Islet precursor cell (in vitro differentiated cells): ENCODE measurements around the gene RBFOX2.

Experiments
- DNase-seq: peaks from one replicate; pipeline ENCODE4 v3.0.0-alpha.2; 2018

RBFOX2 gene

DNA sequence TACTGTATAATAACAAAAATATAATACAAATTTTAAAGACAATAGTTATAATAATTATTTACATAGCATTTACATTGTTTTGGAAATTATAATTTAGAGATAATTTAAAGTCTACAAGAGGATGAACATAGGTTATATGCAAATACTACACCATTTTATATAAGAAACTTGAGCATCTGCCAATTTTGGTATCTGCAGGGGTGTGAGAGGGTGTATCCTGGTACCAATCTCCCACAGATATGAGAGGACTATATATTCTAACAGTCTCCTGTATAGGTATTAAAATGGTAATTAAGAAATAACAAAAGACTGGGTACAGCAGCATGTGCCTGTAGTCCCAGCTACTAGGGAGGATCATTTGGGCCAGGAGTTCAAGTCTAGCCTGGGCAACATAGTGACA, 176.5 kb downstream of the RBFOX2 start:
- no peak for DNase-seq

- DNase-seq = no peak
Observed at GRCh38 chr22:35850831-35851230, 177.8 kb downstream of the RBFOX2 start.

- DNase-seq = no peak
Observed at GRCh38 chr22:35846804-35847203, 181.8 kb downstream of the RBFOX2 start.

- no peak for DNase-seq
Observed at GRCh38 chr22:35844886-35845285, 183.7 kb downstream of the RBFOX2 start.

DNA sequence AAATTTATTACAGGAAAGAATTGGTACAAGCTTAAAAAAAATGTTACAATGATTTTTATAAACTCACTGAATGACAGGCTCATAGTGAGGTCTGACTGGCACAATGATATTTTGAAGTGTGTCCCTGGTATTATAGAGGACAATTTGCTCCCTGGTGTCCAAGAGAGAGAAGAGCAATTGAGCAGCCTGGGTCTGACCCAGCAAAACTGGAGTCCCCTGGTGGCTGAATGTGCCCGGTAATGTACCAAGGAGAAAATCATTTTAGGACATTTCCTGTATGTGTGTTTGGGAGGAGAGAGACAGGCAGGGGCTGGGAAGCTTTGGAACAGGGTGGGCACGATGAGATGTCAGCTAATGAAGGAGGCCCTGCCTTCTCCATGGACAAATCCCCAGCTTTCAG, 185.7 kb downstream of the RBFOX2 start:
- peak; percentile 66 for DNase-seq

- DNase-seq = no peak
Observed at GRCh38 chr22:35842519-35842913, 186.1 kb downstream of the RBFOX2 start.

DNA sequence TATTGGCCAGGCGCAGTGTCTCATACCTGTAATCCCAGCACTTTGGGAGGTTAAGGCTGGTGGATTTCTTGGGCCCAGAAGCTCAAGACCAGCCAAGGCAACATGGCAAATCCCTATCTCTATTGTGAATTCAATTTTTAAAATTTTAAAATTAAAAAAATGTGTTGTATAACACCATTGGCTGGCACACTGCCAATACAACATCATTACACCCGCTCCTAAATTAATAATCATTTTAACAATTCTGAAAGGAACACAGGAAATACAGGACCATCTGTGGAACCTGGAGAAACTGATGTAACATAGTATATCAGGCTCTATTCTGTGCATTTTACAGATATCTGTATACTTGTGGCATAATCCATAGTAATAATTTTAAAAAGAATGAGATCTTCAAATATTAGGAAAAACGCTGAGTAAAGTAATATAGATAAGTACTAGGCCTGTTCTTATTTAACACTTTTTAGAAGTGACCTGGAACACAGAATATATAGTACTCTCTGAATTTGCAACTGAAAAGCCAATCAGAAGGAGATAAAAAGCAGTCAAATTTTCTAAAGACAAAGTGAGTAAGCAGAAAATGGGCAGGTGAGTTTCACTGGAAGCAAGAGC, 186.6 kb downstream of the RBFOX2 start:
- no peak for DNase-seq

GRCh38 chr22:35840302-35840739, 188.3 kb downstream of the RBFOX2 start:
- peak; percentile 98 for DNase-seq

DNA sequence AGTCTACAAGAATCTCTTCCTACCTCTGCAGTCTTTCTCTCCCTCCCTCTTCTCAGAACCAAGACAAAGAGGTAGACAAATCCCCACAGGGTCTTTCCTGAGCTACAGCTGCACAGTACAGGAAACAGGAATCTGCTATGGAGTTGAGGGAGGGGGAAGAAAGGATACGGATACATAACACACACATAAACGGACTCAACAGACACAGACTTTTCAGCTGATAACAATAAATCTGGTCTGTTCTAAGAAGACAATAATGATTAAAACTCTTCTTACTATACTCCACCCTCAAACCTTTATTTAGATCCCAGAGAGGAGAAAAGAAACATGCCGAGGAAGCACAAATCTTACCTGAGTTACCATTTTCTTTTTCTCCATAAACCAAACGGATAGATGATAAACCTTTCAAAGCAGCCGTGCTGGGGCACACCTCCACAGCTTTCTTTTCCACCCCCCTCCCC, 188.8 kb downstream of the RBFOX2 start:
- DNase-seq = no peak

DNA sequence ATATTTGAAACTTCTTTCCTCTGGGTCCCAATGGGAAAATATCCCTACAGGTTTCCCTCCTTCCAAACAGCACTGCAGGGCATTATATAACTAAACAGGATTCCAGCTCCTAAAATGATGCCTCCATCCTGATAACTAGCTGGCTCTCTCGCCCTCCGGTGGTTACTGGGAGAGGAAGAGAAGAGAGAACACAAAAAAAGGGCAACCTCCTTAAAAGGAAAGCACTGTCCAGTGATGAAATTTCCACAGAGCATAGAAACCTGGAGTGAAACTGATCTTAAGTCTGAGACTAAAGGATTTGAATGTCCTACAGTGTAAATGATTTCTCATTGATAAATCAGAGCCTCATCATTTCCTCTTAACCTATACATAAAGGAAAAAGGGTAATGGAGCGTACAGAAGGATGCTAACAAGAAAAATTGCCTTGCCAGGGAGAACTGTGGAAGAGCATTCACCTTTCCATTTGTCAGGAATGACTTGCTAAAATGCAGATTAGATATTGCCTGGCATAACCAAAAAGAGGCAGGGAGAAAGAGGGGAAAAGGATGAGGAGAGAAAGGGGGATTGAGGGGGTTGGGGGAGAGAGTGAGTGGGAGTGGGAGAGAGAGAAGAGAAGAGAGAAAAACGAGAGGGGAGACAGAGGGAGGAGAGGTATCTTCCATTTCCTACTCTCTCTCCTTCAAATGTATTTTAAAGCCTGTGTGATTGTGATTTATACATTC, 189.6 kb downstream of the RBFOX2 start:
- DNase-seq = peak; percentile 69

DNA sequence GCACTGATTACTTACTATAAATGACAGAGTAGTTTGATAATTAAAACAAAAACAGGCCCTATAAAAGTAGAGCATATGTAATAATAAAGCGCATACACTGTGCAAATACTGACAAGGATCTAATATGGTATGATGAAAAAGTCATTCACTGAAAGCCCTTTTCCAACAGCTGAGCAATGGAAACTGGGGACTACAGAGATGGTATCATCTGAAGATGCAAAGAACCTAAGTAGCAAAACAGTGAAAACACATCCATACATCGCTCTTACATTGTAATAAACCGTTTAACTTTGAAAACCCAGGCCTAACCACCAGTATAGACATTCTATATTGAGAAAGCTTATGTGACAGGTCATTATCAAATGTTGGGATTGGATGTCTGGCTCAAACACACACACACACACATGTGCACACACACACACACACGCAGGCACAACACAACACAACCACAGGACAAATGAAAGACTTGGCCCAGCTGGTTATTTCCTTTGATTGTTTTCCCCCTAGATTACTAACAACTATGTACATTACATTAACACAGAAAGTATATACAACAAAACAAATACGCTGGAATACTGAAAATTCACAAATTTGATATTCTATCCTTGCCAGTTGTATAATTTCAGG, 191.4 kb downstream of the RBFOX2 start:
- no peak for DNase-seq

- DNase-seq = peak; percentile 89
Observed at GRCh38 chr22:35835998-35836691, 192.5 kb downstream of the RBFOX2 start.

- no peak for DNase-seq
Observed at GRCh38 chr22:35835267-35835997, 193.2 kb downstream of the RBFOX2 start.

- no peak for DNase-seq
Observed at GRCh38 chr22:35834061-35834460, 194.6 kb downstream of the RBFOX2 start.

DNA sequence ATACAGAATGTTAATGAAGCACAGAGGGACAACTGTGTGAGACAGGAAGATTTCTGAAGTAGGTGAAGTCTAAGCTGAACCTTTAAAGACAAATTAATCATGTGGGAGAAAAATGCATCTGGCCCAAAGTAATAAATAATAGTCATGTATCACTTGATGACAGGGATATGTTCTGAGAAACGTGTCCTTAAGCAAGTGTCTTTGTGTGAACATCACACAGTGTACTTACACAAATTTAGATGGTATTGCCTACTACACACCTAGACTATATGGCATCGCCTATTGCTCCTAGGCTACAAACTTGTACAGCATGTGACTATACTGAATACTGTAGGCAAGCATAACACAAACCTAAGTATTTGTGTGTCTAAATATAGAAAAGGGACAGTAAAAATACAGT, 198.3 kb downstream of the RBFOX2 start:
- no peak for DNase-seq

- no peak for DNase-seq
Observed at GRCh38 chr22:35824256-35824655, 204.4 kb downstream of the RBFOX2 start.

- DNase-seq = no peak
Observed at GRCh38 chr22:35821654-35822053, 207.0 kb downstream of the RBFOX2 start.

DNA sequence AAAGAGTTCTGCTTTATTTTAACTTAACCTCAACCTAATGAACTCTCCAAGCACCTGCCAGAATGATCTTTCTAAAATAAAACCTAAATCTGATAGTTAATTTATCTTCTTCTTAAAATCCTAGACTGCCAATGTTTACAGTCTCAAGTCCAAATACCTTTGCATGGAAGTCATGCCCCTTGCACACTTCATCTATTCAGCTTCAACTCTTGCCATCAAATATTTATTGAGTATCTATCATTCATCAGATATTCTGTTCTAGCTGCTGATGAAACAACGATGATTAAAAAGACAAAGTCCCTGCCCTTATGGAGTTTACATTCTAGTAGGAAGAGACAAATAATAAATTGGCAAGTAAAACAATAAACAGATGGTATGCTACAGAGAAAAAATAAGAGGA, 209.2 kb downstream of the RBFOX2 start:
- no peak for DNase-seq

GRCh38 chr22:35818897-35819296, 209.7 kb downstream of the RBFOX2 start:
- no peak for DNase-seq

- no peak for DNase-seq
Observed at GRCh38 chr22:35812600-35812999, 216.0 kb downstream of the RBFOX2 start.

DNA sequence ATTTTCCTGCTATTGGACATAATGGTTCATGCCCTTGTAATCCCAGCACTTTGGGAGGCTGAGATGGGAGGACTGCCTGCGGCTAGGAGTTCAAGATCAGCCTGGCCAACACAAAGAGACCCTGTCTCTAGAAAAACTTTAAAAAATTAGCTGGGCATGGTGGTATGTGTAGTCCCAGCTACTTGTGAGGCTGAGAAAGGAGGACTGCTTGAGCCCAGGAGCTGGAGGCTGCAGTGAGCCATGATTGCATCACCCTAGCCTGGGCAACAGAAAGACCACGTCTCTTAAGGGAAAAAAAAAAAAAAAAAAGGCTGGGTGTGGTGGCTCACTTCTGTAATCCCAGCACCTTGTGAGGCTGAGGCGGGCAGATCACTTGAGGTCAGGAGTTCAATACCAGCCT, 217.0 kb downstream of the RBFOX2 start:
- no peak for DNase-seq

- no peak for DNase-seq
Observed at GRCh38 chr22:35809816-35810215, 218.8 kb downstream of the RBFOX2 start.

GRCh38 chr22:35808377-35808776, 220.2 kb downstream of the RBFOX2 start:
- DNase-seq = no peak
